ENCODE measurements around the gene ACAP1. TPM values are rescaled to one million over a fixed set of nuclear protein-coding genes. Genes with fewer than 3 reads are reported as not detected.

ACAP1 gene, protein sequence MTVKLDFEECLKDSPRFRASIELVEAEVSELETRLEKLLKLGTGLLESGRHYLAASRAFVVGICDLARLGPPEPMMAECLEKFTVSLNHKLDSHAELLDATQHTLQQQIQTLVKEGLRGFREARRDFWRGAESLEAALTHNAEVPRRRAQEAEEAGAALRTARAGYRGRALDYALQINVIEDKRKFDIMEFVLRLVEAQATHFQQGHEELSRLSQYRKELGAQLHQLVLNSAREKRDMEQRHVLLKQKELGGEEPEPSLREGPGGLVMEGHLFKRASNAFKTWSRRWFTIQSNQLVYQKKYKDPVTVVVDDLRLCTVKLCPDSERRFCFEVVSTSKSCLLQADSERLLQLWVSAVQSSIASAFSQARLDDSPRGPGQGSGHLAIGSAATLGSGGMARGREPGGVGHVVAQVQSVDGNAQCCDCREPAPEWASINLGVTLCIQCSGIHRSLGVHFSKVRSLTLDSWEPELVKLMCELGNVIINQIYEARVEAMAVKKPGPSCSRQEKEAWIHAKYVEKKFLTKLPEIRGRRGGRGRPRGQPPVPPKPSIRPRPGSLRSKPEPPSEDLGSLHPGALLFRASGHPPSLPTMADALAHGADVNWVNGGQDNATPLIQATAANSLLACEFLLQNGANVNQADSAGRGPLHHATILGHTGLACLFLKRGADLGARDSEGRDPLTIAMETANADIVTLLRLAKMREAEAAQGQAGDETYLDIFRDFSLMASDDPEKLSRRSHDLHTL
- polyA plus RNA-seq (ENCODE audit: low read depth in 6 of 6), result 100 to 1,000 TPM; 117 to 177 (median 155) TPM

DNA sequence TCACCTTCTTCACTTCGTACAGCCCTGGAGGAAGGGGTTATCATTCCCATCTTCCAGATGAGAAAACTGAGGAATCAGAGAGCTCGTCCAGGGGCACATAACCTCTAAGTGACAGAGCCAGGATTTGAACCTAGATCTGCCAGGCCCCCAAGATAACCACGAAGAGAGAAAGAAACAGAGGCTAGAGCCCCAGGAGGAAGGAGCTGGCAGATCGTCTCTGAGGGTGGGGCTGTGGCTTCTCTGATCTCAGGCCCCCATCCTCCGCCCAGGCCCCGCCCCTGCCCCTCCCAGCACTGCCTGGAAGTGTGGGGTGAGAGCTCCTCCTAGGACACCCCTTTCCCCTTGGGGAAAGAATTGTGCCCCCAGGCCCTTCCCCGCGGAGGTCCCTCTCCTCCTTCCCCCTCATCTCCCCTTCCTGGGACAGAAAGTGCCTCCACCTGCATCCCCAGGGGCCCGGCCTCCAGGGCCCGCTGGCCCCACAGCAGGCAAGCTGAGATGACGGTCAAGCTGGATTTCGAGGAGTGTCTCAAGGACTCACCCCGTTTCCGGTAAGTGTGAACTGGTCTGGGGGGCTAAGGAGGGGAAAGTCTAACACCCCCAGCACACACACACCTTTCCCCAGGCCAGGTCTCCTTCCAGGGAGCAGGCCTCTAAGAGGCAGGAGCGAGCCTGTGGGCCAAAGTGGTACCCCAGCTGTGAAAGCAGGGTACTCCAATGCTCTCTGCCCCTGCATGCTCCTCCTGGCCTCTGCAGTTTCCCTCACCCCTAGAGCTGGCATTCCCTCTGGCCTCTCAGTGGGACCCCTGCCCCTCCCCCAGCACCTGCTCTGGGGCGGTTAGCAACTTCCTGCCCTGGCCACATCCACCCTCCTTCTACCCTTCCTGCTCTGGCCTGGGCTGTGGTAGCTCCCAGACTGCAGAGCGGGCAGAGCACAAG, at the start of gene ACAP1:
ACAP1 (plus strand) TSS at position 290 of the 936 bp plus-strand sequence; CDS start at position 496, 206 bp downstream.
- Mint-ChIP-seq H3K4me3 (peak within 1 kb of the TSS; percentile 90 to 97 (median 95)), H3K27ac (peak within 1 kb of the TSS; percentile 86 to 98 (median 94)), H3K36me3 (peaks cover 0 to 12% of the 10 kb centered on the region in 2 donors), H3K4me1 (peaks cover 46 to 57% (median 51%) of the 10 kb centered on the region in 3 donors), H3K9me3 (no peaks in the 10 kb centered on the region), H3K27me3 (no peaks in the 10 kb centered on the region)
- DNase-seq, result peak; percentile 61
- peak; percentile 93 for ATAC-seq (ENCODE audit: low read depth in 2 of 2)

DNA sequence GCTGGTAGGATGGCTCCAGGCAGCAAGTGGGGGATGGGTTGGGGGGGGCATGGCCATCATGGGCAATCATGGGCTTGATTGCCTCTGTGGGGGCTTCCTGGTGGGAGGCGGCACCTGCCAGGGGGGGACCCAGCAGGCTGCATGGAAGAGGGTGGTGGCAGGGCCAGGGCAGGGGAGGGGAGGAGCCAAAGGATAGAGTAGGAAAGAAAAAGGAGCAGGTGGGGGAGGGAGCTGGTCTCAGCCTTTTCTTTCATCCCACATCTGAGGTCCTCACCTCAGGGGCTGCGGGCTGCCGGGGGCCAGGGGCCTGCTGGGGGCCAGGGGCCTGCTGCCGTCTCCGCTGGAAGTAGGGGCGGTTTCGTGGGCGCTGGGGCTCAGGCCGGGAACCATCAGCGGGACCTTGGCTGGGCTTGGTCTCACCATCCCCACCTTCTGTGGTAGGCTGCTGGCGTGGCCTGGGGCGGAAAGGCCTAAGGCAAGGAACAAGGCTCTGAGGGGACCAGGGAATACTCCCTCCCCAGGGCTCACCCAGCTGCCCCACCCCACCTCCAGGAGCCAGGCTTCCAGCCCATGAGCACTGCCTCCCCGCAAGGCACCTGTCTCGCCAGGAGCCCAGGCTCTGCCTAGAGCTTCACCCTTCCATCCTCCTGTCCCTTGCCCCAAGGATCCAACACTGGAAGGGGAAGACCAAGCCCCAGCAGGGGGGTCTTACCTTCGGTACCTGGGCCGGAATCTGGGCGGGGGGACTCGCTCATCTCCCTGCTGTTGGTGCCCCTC, 46.9 kb upstream of the ACAP1 start:
- Mint-ChIP-seq H3K27ac (no peak overlapping the region), H3K4me3 (peak overlapping the region in 1 of 8 donors; percentile 61), H3K9me3 (peaks cover 0 to 1% (median 0%) of the 10 kb centered on the region in 7 donors), H3K36me3 (no peaks in the 10 kb centered on the region), H3K4me1 (peaks cover 0 to 11% (median 6%) of the 10 kb centered on the region in 3 donors), H3K27me3 (peaks cover 29 to 81% (median 51%) of the 10 kb centered on the region in 3 donors)
- no peak for DNase-seq
- ATAC-seq (ENCODE audit: low read depth in 2 of 2), result no peak

DNA sequence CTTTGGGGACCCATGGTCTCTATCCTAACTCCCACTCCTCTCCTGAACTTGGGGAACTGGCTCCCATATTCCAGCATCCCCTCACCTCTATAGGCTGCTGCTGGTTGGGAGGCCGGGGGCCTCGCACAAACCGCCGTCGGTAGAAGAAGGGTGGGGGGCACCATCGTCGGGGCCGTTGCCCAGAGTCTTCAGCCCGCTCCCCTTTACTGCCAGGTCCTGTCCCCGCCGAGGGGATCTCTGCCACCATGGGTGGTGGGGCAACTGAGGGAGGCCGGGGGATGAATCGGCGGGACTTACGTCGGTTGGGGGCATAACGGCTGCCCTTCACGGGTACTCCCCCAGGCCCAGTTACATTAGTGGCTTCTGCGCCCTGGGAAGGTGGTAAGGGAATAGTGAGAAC, 46.2 kb upstream of the ACAP1 start:
- H3K36me3 Mint-ChIP-seq, result no peaks in the 10 kb centered on the region
- ATAC-seq (ENCODE audit: low read depth in 2 of 2) (no peak), DNase-seq (no peak)
- peak overlapping the region in 1 of 8 donors; percentile 21 for H3K4me3 Mint-ChIP-seq
- peaks cover 0 to 1% (median 0%) of the 10 kb centered on the region in 7 donors for H3K9me3 Mint-ChIP-seq
- H3K27ac Mint-ChIP-seq, result no peak overlapping the region
- peaks cover 33 to 78% (median 55%) of the 10 kb centered on the region in 3 donors for H3K27me3 Mint-ChIP-seq
- H3K4me1 Mint-ChIP-seq, result peaks cover 4 to 15% (median 11%) of the 10 kb centered on the region in 3 donors

DNA sequence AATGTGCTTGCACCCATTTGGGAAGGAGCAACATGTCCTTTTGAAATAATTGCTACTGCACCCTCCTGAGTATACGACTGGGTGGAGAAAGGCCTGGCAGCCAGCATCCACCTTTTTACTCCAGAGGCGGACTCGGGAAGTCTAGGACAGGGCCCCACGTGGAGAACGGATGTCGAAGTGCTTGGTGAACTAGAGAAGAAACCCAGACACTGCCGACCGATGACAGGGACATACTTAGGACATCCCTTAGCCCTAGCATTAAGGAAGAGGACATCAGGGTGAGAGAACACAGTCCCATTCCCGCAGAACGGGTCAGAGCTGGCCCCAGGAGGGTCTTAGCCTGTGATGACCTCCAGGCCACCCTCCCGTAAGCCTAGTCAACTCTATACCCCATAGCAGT, 45.6 kb upstream of the ACAP1 start:
- H3K27me3 Mint-ChIP-seq, result peaks cover 36 to 78% (median 57%) of the 10 kb centered on the region in 3 donors
- peaks cover 0 to 1% (median 0%) of the 10 kb centered on the region in 7 donors for H3K9me3 Mint-ChIP-seq
- H3K4me1 Mint-ChIP-seq, result peaks cover 7 to 20% (median 14%) of the 10 kb centered on the region in 3 donors
- H3K4me3 Mint-ChIP-seq, result peak overlapping the region in 1 of 8 donors; percentile 21
- DNase-seq, result no peak
- ATAC-seq (ENCODE audit: low read depth in 2 of 2), result no peak
- H3K36me3 Mint-ChIP-seq, result no peaks in the 10 kb centered on the region
- H3K27ac Mint-ChIP-seq, result no peak overlapping the region

DNA sequence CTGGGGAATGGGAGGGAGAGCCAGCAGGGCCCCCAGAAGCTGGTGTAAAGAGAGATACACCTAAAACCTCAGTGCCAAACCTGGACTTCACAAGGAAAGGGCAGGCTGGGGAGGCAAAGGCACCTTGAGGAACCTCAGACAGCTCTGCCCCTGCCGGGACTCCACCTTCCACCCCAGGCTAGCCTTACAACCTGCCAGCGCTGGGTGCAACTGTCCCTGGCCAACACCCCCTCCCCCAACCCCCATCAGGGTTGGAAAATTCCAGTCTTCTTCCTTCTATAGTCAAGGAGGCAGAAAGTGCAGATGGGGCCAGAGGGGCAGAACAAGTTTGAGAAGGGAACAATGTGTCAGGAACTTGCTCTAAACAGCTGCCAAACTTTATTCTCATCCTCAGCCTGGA, 44.1 kb upstream of the ACAP1 start:
- Mint-ChIP-seq H3K27me3 (peaks cover 32 to 77% (median 58%) of the 10 kb centered on the region in 3 donors), H3K36me3 (no peaks in the 10 kb centered on the region), H3K9me3 (peaks cover 0 to 1% (median 0%) of the 10 kb centered on the region in 7 donors), H3K4me3 (no peak overlapping the region), H3K27ac (no peak overlapping the region), H3K4me1 (peaks cover 7 to 26% (median 22%) of the 10 kb centered on the region in 3 donors)
- DNase-seq (no peak), ATAC-seq (ENCODE audit: low read depth in 2 of 2) (no peak)

DNA sequence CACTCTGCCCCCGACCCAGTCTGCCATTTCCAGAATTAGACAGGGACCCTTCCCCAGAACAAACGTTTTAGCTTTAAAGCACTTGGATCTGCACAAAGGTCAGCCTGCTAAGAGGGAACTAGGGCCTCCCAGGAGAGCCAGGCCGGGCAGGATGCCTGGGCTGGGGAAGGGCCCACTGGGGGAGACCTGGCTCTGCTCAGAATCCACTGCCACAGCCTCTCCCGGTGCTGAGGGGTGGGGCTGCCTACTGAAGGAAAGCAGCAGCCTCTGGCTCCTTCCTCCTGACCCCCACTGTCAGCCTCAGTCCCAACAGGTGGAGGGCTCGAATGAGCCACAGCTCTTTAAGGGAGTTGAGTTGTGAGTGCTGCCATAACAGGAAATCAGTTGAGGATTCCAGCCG, 43.6 kb upstream of the ACAP1 start:
- Mint-ChIP-seq H3K27ac (no peak overlapping the region), H3K36me3 (no peaks in the 10 kb centered on the region), H3K4me3 (peak overlapping the region in 1 of 8 donors; percentile 70), H3K27me3 (peaks cover 32 to 72% (median 58%) of the 10 kb centered on the region in 3 donors), H3K9me3 (peaks cover 0 to 1% (median 0%) of the 10 kb centered on the region in 7 donors), H3K4me1 (peaks cover 7 to 26% (median 22%) of the 10 kb centered on the region in 3 donors)
- DNase-seq (no peak), ATAC-seq (ENCODE audit: low read depth in 2 of 2) (no peak)

DNA sequence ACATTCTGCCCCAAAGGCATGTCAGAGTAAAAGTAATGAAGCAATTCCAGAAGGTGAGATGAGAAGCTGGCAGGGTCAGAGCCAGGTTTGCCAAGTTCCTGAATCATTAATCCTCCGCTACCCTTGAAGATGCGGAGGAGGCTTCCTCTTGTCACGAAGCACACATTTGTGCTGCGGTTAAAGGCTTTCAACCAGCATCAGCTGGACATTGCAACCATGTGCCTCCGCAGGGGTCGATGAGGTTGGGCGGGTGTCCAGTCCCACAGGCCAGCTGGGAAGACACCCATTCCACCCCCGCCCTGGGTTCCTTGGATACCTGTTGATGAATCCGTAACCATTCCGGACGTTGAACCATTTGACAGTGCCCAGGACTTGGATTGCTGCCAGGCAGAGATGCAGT, 43.2 kb upstream of the ACAP1 start:
- DNase-seq, result no peak
- Mint-ChIP-seq H3K4me3 (peak overlapping the region in 5 of 8 donors; percentile 11 to 87 (median 70)), H3K9me3 (peaks cover 0 to 1% (median 0%) of the 10 kb centered on the region in 7 donors), H3K27ac (no peak overlapping the region), H3K4me1 (peaks cover 7 to 26% (median 22%) of the 10 kb centered on the region in 3 donors), H3K36me3 (no peaks in the 10 kb centered on the region), H3K27me3 (peaks cover 27 to 67% (median 54%) of the 10 kb centered on the region in 3 donors)
- ATAC-seq (ENCODE audit: low read depth in 2 of 2), result no peak

DNA sequence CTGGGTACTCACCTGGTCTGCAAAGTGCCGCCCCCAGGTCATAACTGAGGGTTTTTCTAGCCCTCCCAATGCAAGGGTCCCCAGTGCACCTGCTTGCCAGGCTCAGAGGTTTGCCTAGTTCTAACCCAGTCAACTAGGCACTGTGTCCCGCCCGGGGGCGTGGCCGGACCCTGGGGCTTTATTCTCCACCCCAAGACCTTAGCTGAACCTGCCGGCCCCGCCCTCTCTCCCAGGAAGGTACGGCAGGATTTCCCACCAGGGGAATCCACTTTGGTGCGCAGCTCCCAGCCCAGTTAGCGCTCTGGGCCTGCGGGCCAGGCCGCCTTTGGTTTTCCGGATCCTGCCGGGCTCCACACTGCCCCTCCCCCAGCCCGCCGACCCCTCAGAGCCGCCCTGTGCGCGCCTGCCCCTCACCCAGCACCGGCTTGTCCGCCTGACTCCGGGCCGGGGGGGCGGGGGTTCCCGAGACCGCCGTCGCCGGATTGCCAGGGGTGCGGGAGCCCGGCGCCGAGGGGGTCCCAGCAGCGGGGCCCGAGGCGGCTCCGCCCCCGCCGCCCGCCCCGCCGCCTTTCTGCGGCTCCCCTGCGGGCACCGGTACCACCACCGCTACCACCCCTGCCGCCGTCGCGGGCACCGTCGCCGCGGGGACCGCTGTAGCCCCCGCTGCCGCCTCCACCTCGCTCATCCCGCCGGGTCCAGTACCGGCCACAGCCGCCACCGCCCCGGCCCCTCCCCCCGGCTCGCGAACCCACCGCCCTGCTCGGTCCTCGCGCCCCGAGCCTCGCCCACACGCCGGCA, 42.3 kb upstream of the ACAP1 start:
- DNase-seq (no peak), ATAC-seq (ENCODE audit: low read depth in 2 of 2) (peak; percentile 3 to 7)
- H3K36me3 Mint-ChIP-seq, result no peaks in the 10 kb centered on the region
- H3K4me1 Mint-ChIP-seq, result peaks cover 7 to 26% (median 22%) of the 10 kb centered on the region in 3 donors
- peak overlapping the region; percentile 11 to 91 (median 76) for H3K4me3 Mint-ChIP-seq
- peak overlapping the region in 1 of 6 donors; percentile 83 for H3K27ac Mint-ChIP-seq
- H3K27me3 Mint-ChIP-seq, result peaks cover 23 to 61% (median 48%) of the 10 kb centered on the region in 3 donors
- peaks cover 0 to 1% (median 0%) of the 10 kb centered on the region in 7 donors for H3K9me3 Mint-ChIP-seq

DNA sequence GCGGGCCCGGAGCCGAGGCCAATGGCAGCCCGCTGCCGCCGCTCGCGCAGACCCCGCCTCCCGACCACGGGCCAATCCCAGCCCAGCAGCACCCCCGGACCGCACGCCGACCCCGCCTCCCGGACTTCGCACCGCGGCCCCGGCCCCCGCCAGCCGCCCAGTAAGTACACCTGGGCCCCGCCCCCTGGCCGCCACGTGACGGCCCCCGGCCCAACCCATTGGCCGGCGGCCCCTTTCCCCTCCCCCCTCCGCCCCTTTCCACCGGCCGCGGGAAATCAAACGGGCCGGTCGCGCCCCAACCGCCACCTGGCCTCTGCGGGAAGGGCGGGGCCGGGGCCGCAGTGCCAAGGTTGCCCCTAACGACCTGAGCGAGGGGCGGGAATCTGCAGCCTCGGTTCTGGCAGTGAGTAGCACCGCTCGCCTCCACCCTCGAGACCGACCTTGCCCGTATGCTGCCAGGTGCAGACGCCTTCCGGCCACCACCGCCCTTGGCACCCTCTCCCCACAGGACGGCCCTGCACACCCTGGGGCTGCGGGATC, 41.6 kb upstream of the ACAP1 start, which contains the start of gene YBX2:
YBX2 (minus strand) TSS at position 26 of the 540 bp plus-strand sequence. CDS start 139 bp downstream, outside the sequence.
- peak; percentile 62 for DNase-seq
- peaks cover 23 to 61% (median 49%) of the 10 kb centered on the region in 3 donors for H3K27me3 Mint-ChIP-seq
- peaks cover 7 to 26% (median 22%) of the 10 kb centered on the region in 3 donors for H3K4me1 Mint-ChIP-seq
- H3K4me3 Mint-ChIP-seq, result peak within 1 kb of the TSS; percentile 76 to 93 (median 89)
- H3K27ac Mint-ChIP-seq, result peak within 1 kb of the TSS in 5 of 6 donors; percentile 12 to 83 (median 79)
- ATAC-seq (ENCODE audit: low read depth in 2 of 2), result peak; percentile 72
- H3K36me3 Mint-ChIP-seq, result no peaks in the 10 kb centered on the region
- peaks cover 0 to 1% (median 0%) of the 10 kb centered on the region in 7 donors for H3K9me3 Mint-ChIP-seq

DNA sequence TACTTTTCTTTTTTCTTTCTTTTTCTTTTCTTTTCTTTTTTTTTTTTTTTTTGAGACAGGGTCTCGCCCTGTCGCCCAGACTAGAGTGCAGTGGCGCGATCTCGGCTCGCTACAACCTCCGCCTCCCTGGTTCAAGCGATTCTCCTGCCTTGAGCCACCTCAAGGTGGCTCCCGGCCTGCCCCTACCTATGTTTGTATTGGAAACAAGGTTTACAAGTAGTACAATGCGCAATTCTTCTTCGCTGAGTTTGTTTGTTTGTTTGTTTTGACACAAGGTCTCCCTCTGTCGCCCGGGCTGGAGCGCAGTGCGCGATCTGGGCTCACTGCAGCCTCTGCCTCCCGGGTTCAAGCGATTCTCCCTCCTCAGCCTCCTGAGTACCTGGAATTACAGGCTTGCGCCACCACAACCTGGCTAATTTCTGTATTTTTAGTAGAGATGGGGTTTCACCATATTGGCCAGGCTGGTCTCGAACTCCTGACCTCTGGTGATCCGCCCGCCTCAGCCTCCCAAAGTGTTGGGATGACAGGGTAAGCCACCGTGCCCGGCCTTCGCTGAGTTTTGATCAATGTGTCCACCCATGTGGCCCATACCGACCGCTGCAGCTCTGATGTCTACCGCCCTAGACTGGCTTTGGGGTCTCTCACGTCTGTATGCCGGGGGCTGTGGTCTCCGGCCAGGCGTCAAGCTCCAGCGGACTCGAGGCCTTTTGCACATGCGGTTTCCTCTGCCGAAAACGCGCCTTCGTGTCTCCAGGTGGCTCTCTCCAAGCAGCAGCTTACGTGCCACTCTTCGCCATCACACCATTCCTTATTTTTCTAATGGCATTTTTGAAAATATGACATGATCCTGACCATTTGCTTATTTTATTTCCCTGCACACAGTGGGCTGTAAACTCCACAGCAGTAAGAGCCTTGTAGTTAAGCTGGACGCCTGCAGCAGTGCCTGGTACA, 40.8 kb upstream of the ACAP1 start:
- DNase-seq (no peak), ATAC-seq (ENCODE audit: low read depth in 2 of 2) (peak; percentile 23 to 29)
- Mint-ChIP-seq H3K9me3 (peaks cover 0 to 1% (median 0%) of the 10 kb centered on the region in 7 donors), H3K4me1 (peaks cover 7 to 26% (median 22%) of the 10 kb centered on the region in 3 donors), H3K4me3 (peak overlapping the region; percentile 76 to 93 (median 89)), H3K27me3 (peaks cover 23 to 61% (median 49%) of the 10 kb centered on the region in 3 donors), H3K36me3 (no peaks in the 10 kb centered on the region), H3K27ac (peak overlapping the region in 3 of 6 donors; percentile 12 to 80 (median 79))
